K562 (cell line): ENCODE data around the gene MVB12B. TPM values are rescaled to one million over a fixed set of nuclear protein-coding genes. Genes with fewer than 3 reads are reported as not detected.

Experiments used
- ATAC-seq: fragments of 200-7000 bp; cut with Tn5 transposase; 3 replicates; pipeline ENCODE4 v1.9.1; 2020; ENCODE audit warnings: moderate library complexity
- BruUV-seq: library from RNA; stranded (reverse); fragments of 400-500 nt; replicated peaks from 2 replicates; lab custom pipeline; 2021; lab: Mats Ljungman, UMichigan
- CTCF ChIA-PET: fragments of 300-600 bp; formaldehyde crosslinking; extraction: SDS; loops from one replicate; lab custom pipeline; 2021; ENCODE audit warnings: low intra/inter-chr PET ratio; lab: Yijun Ruan, JAX
- POLR2A ChIA-PET: fragments of 300-600, 350-650 bp; sonication (Branson Sonifier 250); formaldehyde crosslinking; extraction: SDS; loops from one replicate; lab custom pipeline; 2021; ENCODE audit warnings: antibody characterized with exemption, inconsistent platforms; lab: Yijun Ruan, JAX
- DNase-seq, 4 experiments: peaks; one replicate each; pipeline versions ENCODE4 v3.0.0 to v3.0.0-alpha.2; 2011 to 2018; ENCODE audit warnings: low spot score in 3 of 4, mixed read lengths in 3 of 4; ENCODE audit errors: extremely low read depth in 1 of 4
- FAIRE-seq: peaks from 2 replicates; lab custom pipeline; 2011; peaks lifted over from hg19 to GRCh38; lab: Jason Lieb, UNC
- H2AFZ ChIP-seq: 2 replicates; pipeline ENCODE4 v1.6.0; 2011; ENCODE audit warnings: low read depth, low read length, control low read depth, inconsistent platforms
- H3K27ac ChIP-seq: fragments of 200-600 bp; 3 replicates; pipeline ENCODE4 v1.8.0; 2011; ENCODE audit warnings: low read depth, mild to moderate bottlenecking, control low read depth, inconsistent platforms, low read length, moderate library complexity, mixed read lengths; ENCODE audit errors: extremely low read depth
- H3K27me3 ChIP-seq, 2 experiments: fragments of 300-600 bp in 1 of 2; 2 replicates in 1 of 2; 3 replicates in 1 of 2; pipeline versions ENCODE4 v1.6.0 to v1.8.0; 2011; ENCODE audit warnings: inconsistent platforms in 2 of 2, low read length in 2 of 2, mild to moderate bottlenecking in 1 of 2, mixed read lengths in 1 of 2, moderate library complexity in 1 of 2; ENCODE audit not compliant: control insufficient read depth in 2 of 2, insufficient read depth in 2 of 2
- H3K36me3 ChIP-seq: fragments of 300-600 bp; 3 replicates; pipeline ENCODE4 v1.8.0; 2011; ENCODE audit warnings: mild to moderate bottlenecking, low read length, inconsistent platforms; ENCODE audit not compliant: control insufficient read depth, insufficient read depth
- H3K4me1 ChIP-seq, 2 experiments: fragments of 200-600 bp in 1 of 2; replicated peaks in 1 of 2; 2 replicates in 1 of 2; 3 replicates in 1 of 2; pipeline versions ENCODE4 v1.5.1 to v1.8.0; 2011; ENCODE audit warnings: inconsistent platforms in 2 of 2, low read length in 2 of 2, mild to moderate bottlenecking in 1 of 2, mixed read lengths in 1 of 2, moderate library complexity in 1 of 2; ENCODE audit not compliant: control insufficient read depth in 2 of 2, insufficient read depth in 2 of 2
- H3K4me2 ChIP-seq: 2 replicates; pipeline ENCODE4 v1.6.1; 2011; ENCODE audit warnings: low read length, control low read depth, inconsistent platforms, mixed read lengths; ENCODE audit not compliant: insufficient read depth
- H3K4me3 ChIP-seq: fragments of 200-600 bp; sonication (generic), shearing (Covaris generic); 2 replicates; pipeline ENCODE4 v1.5.1; 2016; ENCODE audit warnings: control low read depth, inconsistent platforms
- H3K79me2 ChIP-seq: fragments of 200-600 bp; 3 replicates; pipeline ENCODE4 v1.8.0; 2011; ENCODE audit warnings: low read length, inconsistent platforms; ENCODE audit not compliant: control insufficient read depth, insufficient read depth
- H3K9ac ChIP-seq, 2 experiments: 2 replicates each; pipeline versions ENCODE4 v1.6.0 to v1.6.1; 2011; ENCODE audit warnings: low read depth in 2 of 2, low read length in 2 of 2, control low read depth in 1 of 2, inconsistent platforms in 1 of 2, mild to moderate bottlenecking in 1 of 2, mixed read lengths in 1 of 2; ENCODE audit not compliant: insufficient read depth in 1 of 2
- H3K9me1 ChIP-seq: one replicate; pipeline ENCODE4 v1.6.0; 2011; ENCODE audit warnings: inconsistent platforms, mild to moderate bottlenecking, low read length, moderate library complexity; ENCODE audit not compliant: control insufficient read depth, insufficient read depth
- H3K9me3 ChIP-seq: replicated peaks from 2 replicates; pipeline ENCODE4 v1.5.1; 2011; ENCODE audit warnings: low read depth, low read length, inconsistent platforms; ENCODE audit not compliant: control insufficient read depth, insufficient read depth
- H4K20me1 ChIP-seq: replicated peaks from 2 replicates; pipeline ENCODE4 v1.6.1; 2011; ENCODE audit warnings: low read length, inconsistent platforms, mixed read lengths; ENCODE audit not compliant: control insufficient read depth, insufficient read depth
- EHMT2 ChIP-seq: fragments of 450-650 bp; IDR thresholded peaks from 2 replicates; pipeline ENCODE4 v1.6.1; 2018; ENCODE audit warnings: antibody characterized with exemption
- FOXK1 ChIP-seq: sonication (generic); formaldehyde crosslinking; IDR thresholded peaks from 2 replicates; pipeline ENCODE4 v1.8.0; 2022; ENCODE audit warnings: missing genetic modification reagents, mild to moderate bottlenecking, borderline replicate concordance
- HDGF ChIP-seq: fragments of 450-650 bp; IDR thresholded peaks from 2 replicates; pipeline ENCODE4 v1.6.1; 2016
- MYNN ChIP-seq, 2 experiments: sonication (generic); formaldehyde crosslinking in 1 of 2; IDR thresholded peaks; 2 replicates each; pipeline versions ENCODE4 v1.5.0 to v1.6.1; 2016 to 2020; ENCODE audit warnings: antibody characterized with exemption in 1 of 2, missing genetic modification reagents in 1 of 2
- NCOA1 ChIP-seq: fragments of 450-650 bp; IDR thresholded peaks from 2 replicates; pipeline ENCODE4 v1.6.1; 2016; ENCODE audit warnings: low read depth
- NELFE ChIP-seq: IDR thresholded peaks from 2 replicates; pipeline ENCODE4 v1.6.1; 2011; ENCODE audit warnings: mild to moderate bottlenecking; ENCODE audit not compliant: insufficient read depth, insufficient read length
- PML ChIP-seq: IDR thresholded peaks from 2 replicates; pipeline ENCODE4 v1.6.1; 2012; ENCODE audit warnings: low read length, inconsistent platforms
- SAFB2 ChIP-seq: fragments of 200-400 bp; formaldehyde crosslinking; IDR thresholded peaks from 2 replicates; pipeline ENCODE4 v1.6.1; 2018; ENCODE audit warnings: borderline replicate concordance, low read length, low read depth, moderate library complexity; ENCODE audit not compliant: severe bottlenecking
- SIX5 ChIP-seq, 2 experiments: IDR thresholded peaks; 2 replicates each; pipeline ENCODE4 v1.6.1; 2011; ENCODE audit warnings: low read length in 2 of 2, borderline replicate concordance in 1 of 2, low read depth in 1 of 2, mild to moderate bottlenecking in 1 of 2, moderate library complexity in 1 of 2; ENCODE audit not compliant: insufficient read depth in 1 of 2
- XRCC5 ChIP-seq: fragments of 200-400 bp; formaldehyde crosslinking; IDR thresholded peaks from 2 replicates; pipeline ENCODE4 v1.6.1; 2017; ENCODE audit warnings: low read depth, mild to moderate bottlenecking, low read length
- ZFP30 ChIP-seq: fragments of 250-450 bp; sonication (Bioruptor Pico); IDR thresholded peaks from 2 replicates; pipeline ENCODE4 v1.8.0; 2022; ENCODE audit warnings: moderate library complexity, mild to moderate bottlenecking, inconsistent platforms, borderline replicate concordance
- ZFX ChIP-seq: sonication (generic); formaldehyde crosslinking; IDR thresholded peaks from 2 replicates; pipeline ENCODE4 v1.8.0; 2022; ENCODE audit warnings: mild to moderate bottlenecking, missing genetic modification reagents, moderate library complexity
- ZHX1 ChIP-seq: fragments of 150-350 bp; conservative IDR thresholded peaks from 2 replicates; pipeline ENCODE4 v1.6.1; 2014; ENCODE audit warnings: low read length
- ZNF224 ChIP-seq: sonication (generic); formaldehyde crosslinking; IDR thresholded peaks from 2 replicates; pipeline ENCODE4 v1.8.0; 2022; ENCODE audit warnings: mild to moderate bottlenecking, missing genetic modification reagents
- WGBS: fragments of 100-300 bp; shearing (Covaris generic); methylation state at CpG from one replicate; pipeline ENCODE4 v1.1.6; 2016; ENCODE audit warnings: low coverage, mixed read lengths; ENCODE audit not compliant: insufficient coverage; ENCODE audit errors: missing lambda C conversion rate; 5-methylcytosine and 5-hydroxymethylcytosine counted together
- in situ Hi-C: fragments of 300-500 bp; cut with MboI; formaldehyde crosslinking; loops from 4 replicates; pipeline ENCODE4 v1.15.0; 2018; ENCODE audit warnings: inconsistent platforms, mixed read lengths
- intact Hi-C: fragments of 100-400 bp; cut with micrococcal nuclease; formaldehyde crosslinking; loops from 2 replicates; pipeline ENCODE4 v1.14.2; 2022
- polyA plus RNA-seq, 8 experiments: library from polyadenylated mRNA; depleted of rRNA in 4 of 8; stranded (reverse) in 5 of 8; unstranded in 3 of 8; fragments of >200 nt; fragmentation: Nextera tagmentation in 2 of 8; fragmentation: Illumina TruSeq in 1 of 8; extraction: Ambion mirVana in 2 of 8; extraction: Trizol in 1 of 8; gene quantifications; 2 replicates each; pipeline versions ENCODE4 v1.2.1 to v1.2.3, GENCODE V29; 2011 to 2014; ENCODE audit warnings: inconsistent platforms in 1 of 8, missing spikeins in 1 of 8
- total RNA-seq, 7 experiments: library from RNA; depleted of rRNA in 6 of 7; stranded (reverse); fragments of >200 nt in 6 of 7; fragmentation: Illumina TruSeq in 2 of 7; extraction: Trizol in 2 of 7; gene quantifications; 2 replicates each; pipeline versions ENCODE4 v1.2.1 to v1.2.3, GENCODE V29; 2011 to 2021; ENCODE audit warnings: low replicate concordance in 1 of 7
- TF ChIP-seq, protein P1 (sequence below): fragments of 450-650 bp; IDR thresholded peaks from 2 replicates; pipeline ENCODE4 v1.6.1; 2016
- TF ChIP-seq, protein P2 (sequence below): fragments of 450-650 bp; formaldehyde crosslinking; IDR thresholded peaks from 2 replicates; pipeline ENCODE4 v1.4.0; 2020; ENCODE audit warnings: mild to moderate bottlenecking

The MVB12B gene
- total and polyA plus RNA-seq, 9 of the 15 experiments (the other 6 are each of a cell fraction or from before 2014, with no cell fraction given): not detected

DNA sequence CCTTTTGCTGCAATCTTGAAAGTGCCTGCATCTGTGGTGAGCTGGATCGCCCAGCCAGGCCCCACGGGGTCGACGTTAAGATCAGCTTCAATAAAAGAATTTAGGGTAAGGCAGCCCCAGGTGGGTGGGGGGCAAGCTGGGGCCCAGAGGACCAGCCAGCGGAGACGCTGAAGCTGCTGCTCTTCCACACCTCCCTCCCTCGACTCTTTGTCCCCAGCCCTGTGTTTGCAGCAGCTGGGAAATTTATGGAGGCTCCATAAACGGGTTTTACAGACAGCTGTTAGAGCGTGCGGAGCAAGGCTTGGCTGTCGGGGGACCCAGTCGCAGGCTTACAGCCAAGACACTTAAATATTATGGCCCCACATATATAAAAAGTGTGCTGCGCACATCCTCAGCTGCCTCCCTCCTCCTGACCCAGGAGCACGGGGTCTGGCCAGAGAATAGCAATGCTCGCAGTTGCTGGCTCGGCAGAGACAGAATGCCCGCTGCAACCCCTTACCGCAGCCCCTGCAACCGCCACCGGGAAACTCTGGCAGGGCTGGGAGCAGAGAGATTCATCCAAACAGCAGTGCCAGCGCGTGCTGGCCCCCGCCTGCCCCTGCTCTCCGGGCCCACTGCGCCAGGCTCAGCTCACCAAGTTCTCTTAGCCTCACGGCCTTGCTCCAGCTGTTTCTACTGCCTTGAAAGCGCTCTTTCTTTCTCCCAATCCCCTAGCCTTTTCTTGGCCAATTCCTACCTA is 28.4 kb upstream of the MVB12B start:
- POLR2A ChIA-PET: no interaction called here
- intact Hi-C loops: no loop called here
- 4% methylated on average over 25 of the region's 27 CpGs for WGBS

More for the DNA sequence above, 28.4 kb upstream of the MVB12B start:
- Histone ChIP-seq H3K79me2 (no peaks in the 10 kb centered on the region), H3K4me2 (no peak overlapping the region), H3K4me1 (peaks cover 0 to 4% of the 10 kb centered on the region in 2 experiments; a peak in 1 of 5 replicates), H4K20me1 (peaks cover 4% of the 10 kb centered on the region; the same call in 1 of the 2 replicates), H3K9me3 (no peaks in the 10 kb centered on the region), H3K27ac (no peak overlapping the region), H3K4me3 (no peak overlapping the region), H2AFZ (no peak overlapping the region), H3K9ac (peak overlapping the region in 1 of 2 experiments; percentile 26; a peak in 1 of 4 replicates), H3K9me1 (no peaks in the 10 kb centered on the region), H3K36me3 (no peaks in the 10 kb centered on the region), H3K27me3 (peaks cover 0 to 22% of the 10 kb centered on the region in 2 experiments; a peak in 3 of 5 replicates)
- CTCF ChIA-PET: no interaction called here
- in situ Hi-C loops: no loop called here
- no peak for ATAC-seq
- BruUV-seq: no TSS peak
- no peak for FAIRE-seq
- no peak for TF ChIP-seq XRCC5
- TF ChIP-seq SAFB2: no peak
- TF ChIP-seq, protein P1, sequence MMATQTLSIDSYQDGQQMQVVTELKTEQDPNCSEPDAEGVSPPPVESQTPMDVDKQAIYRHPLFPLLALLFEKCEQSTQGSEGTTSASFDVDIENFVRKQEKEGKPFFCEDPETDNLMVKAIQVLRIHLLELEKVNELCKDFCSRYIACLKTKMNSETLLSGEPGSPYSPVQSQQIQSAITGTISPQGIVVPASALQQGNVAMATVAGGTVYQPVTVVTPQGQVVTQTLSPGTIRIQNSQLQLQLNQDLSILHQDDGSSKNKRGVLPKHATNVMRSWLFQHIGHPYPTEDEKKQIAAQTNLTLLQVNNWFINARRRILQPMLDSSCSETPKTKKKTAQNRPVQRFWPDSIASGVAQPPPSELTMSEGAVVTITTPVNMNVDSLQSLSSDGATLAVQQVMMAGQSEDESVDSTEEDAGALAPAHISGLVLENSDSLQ: no peak
- no peak for TF ChIP-seq NCOA1
- no peak for TF ChIP-seq NELFE
- TF ChIP-seq ZHX1: no peak
- no peak for TF ChIP-seq FOXK1 (CRISPR knock-in tag)
- no peak for TF ChIP-seq MYNN (IDR thresholded peaks at IDR 0.05)
- TF ChIP-seq MYNN (CRISPR knock-in tag; IDR thresholded peaks at IDR 0.05): no peak
- TF ChIP-seq ZFX (CRISPR knock-in tag): no peak
- TF ChIP-seq ZNF224 (CRISPR knock-in tag): no peak
- TF ChIP-seq, protein P2, sequence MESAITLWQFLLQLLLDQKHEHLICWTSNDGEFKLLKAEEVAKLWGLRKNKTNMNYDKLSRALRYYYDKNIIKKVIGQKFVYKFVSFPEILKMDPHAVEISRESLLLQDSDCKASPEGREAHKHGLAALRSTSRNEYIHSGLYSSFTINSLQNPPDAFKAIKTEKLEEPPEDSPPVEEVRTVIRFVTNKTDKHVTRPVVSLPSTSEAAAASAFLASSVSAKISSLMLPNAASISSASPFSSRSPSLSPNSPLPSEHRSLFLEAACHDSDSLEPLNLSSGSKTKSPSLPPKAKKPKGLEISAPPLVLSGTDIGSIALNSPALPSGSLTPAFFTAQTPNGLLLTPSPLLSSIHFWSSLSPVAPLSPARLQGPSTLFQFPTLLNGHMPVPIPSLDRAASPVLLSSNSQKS: no peak
- no peak for TF ChIP-seq SIX5 (IDR thresholded peaks at IDR 0.05; ENCODE audit: borderline replicate concordance in 1 of 2, insufficient read depth in 1 of 2, low read depth in 1 of 2, low read length in 2 of 2)
- TF ChIP-seq ZFP30 (CRISPR knock-in tag): no peak
- no peak for TF ChIP-seq HDGF
- TF ChIP-seq EHMT2: no peak
- no peak for TF ChIP-seq PML
- no peak for DNase-seq
